NT2/D1 (cell line): ENCODE data around the gene SIT1.

Experiments
- SUZ12 ChIP-seq: IDR thresholded peaks from 2 replicates; pipeline ENCODE4 v1.6.1; 2011; ENCODE audit not compliant: insufficient read length, insufficient read depth; ENCODE audit errors: extremely low read depth
- YY1 ChIP-seq: IDR thresholded peaks from 2 replicates; pipeline ENCODE4 v1.6.1; 2011; ENCODE audit not compliant: insufficient read length, insufficient read depth
- ZNF274 ChIP-seq: IDR thresholded peaks from 2 replicates; pipeline ENCODE4 v1.6.1; 2011; ENCODE audit warnings: mild to moderate bottlenecking, low read depth, low read length

GRCh38 chr9:35675732-35676392 lies 25.1 kb upstream of the SIT1 start:
- TF ChIP-seq SUZ12 (no peak), ZNF274 (no peak), YY1 (no peak)
